Esophagus squamous epithelium (tissue), 4 donors: Measurements from ENCODE around the gene CWC27.

Source experiments
- POLR2A ChIP-seq, 4 donors: fragments of 450-650 bp; IDR thresholded peaks; one replicate each; pipeline ENCODE4 v1.6.1; 2017; ENCODE audit warnings: antibody characterized with exemption in 4 of 4, mild to moderate bottlenecking in 4 of 4, moderate library complexity in 3 of 4
- TF ChIP-seq, protein P1 (sequence below), 6 experiments: fragments of 450-650 bp in 4 of 6; fragments of 200-600 bp in 2 of 6; sonication (generic) in 2 of 6; IDR thresholded peaks; one replicate each; pipeline ENCODE4 v1.5.1; 2016 to 2019; ENCODE audit warnings: antibody characterized with exemption in 6 of 6, mild to moderate bottlenecking in 4 of 6, moderate library complexity in 4 of 6

DNA sequence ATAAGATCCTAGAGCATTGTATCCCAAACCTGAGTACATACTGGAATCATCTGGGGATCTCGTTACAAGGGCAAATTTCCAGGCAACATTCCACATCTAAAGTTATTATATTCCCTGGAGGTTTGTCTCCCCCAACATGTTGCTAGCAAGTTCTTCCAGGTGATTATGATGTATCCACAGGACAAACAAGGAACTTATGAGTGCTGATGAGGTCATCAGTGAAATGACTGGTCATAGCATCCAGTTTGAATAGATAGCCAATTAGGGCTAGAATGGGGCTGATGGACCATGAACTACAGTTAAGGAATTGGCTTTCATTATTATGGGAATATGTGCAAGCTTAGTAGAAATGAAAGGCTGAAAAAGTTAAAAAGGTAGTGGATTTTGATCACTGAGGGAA lies 115.2 kb downstream of the CWC27 start:
- TF ChIP-seq POLR2A (IDR thresholded peaks at IDR 0.05), result no peak
- TF ChIP-seq, protein P1, sequence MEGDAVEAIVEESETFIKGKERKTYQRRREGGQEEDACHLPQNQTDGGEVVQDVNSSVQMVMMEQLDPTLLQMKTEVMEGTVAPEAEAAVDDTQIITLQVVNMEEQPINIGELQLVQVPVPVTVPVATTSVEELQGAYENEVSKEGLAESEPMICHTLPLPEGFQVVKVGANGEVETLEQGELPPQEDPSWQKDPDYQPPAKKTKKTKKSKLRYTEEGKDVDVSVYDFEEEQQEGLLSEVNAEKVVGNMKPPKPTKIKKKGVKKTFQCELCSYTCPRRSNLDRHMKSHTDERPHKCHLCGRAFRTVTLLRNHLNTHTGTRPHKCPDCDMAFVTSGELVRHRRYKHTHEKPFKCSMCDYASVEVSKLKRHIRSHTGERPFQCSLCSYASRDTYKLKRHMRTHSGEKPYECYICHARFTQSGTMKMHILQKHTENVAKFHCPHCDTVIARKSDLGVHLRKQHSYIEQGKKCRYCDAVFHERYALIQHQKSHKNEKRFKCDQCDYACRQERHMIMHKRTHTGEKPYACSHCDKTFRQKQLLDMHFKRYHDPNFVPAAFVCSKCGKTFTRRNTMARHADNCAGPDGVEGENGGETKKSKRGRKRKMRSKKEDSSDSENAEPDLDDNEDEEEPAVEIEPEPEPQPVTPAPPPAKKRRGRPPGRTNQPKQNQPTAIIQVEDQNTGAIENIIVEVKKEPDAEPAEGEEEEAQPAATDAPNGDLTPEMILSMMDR (IDR thresholded peaks at IDR 0.05), result no peak
